ENCODE measurements around the gene TMEM190. TPM values are rescaled to one million over a fixed set of nuclear protein-coding genes. Genes with fewer than 3 reads are reported as not detected.

The TMEM190 gene
- total RNA-seq, 2 donors from 2014 or later = not detected

- ATAC-seq (replicated peaks in 1 of 2) (no peak), DNase-seq (no peak)
- Mint-ChIP-seq H3K9me3 (no peaks in the 10 kb centered on the region), H3K4me3 (no peak overlapping the region), H3K4me1 (ENCODE audit: low read depth) (peaks cover 6% of the 10 kb centered on the region), H3K36me3 (ENCODE audit: insufficient read depth in 2 of 2) (peaks cover 3 to 8% of the 10 kb centered on the region in 2 donors), H3K27ac (no peak overlapping the region), H3K27me3 (ENCODE audit: low read depth) (no peaks in the 10 kb centered on the region)
Observed at GRCh38 chr19:55345101-55345817, 31.4 kb upstream of the TMEM190 start.

- H3K9me3 Mint-ChIP-seq = no peaks in the 10 kb centered on the region
- no peak overlapping the region for H3K27ac Mint-ChIP-seq
- peaks cover 3 to 4% of the 10 kb centered on the region in 2 donors for H3K36me3 Mint-ChIP-seq (ENCODE audit: insufficient read depth in 2 of 2)
- no peak for DNase-seq
- no peak overlapping the region for H3K4me3 Mint-ChIP-seq
- H3K4me1 Mint-ChIP-seq (ENCODE audit: low read depth) = peaks cover 6% of the 10 kb centered on the region
- no peak for ATAC-seq (replicated peaks in 1 of 2)
- peaks cover 3% of the 10 kb centered on the region for H3K27me3 Mint-ChIP-seq (ENCODE audit: low read depth)
Observed at GRCh38 chr19:55345818-55346724, 30.6 kb upstream of the TMEM190 start.

DNA sequence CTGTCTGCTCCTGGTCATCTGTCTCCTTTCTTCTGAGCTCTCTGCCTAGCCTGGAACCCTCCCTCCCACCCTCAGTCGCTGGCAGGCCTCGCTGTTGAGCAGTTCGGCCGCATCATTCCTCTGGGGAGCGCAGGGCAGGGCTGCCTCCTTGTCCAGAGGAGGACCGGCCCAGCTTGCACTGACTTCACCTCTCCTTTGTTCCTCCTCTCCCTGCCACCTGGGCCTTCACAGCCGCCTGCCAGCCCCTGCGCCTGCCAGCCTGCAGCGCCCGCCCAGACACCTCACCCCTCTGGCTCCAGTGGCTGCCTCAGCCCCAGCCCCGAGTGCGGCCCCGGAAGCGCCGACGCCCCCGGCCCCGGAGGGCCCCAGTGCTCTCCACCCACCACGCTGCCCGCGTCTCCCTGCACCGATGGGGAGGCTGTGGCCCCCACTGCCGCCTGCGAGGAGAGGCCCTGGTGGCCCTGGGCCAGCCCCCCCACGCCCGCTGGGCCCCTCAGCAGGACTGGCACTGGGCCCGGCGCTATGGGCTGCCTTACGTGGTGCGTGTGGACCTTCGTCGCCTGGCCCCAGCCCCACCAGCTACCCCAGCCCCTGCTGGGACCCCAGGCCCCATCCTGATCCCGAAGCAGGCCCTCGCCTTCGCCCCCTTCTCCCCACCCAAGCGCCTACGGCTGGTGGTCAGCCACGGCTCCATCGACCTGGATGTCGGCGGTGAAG is 29.7 kb upstream of the TMEM190 start:
- H3K4me1 Mint-ChIP-seq (ENCODE audit: low read depth) = no peaks in the 10 kb centered on the region
- peaks cover 11% of the 10 kb centered on the region for H3K27me3 Mint-ChIP-seq (ENCODE audit: low read depth)
- peaks cover 0 to 3% of the 10 kb centered on the region in 2 donors for H3K36me3 Mint-ChIP-seq (ENCODE audit: insufficient read depth in 2 of 2)
- H3K4me3 Mint-ChIP-seq = no peak overlapping the region
- no peak for DNase-seq
- H3K9me3 Mint-ChIP-seq = no peaks in the 10 kb centered on the region
- no peak overlapping the region for H3K27ac Mint-ChIP-seq
- ATAC-seq (replicated peaks in 1 of 2) = peak in 1 of 2 donors; percentile 27

- DNase-seq = no peak
- Mint-ChIP-seq H3K4me3 (no peak overlapping the region), H3K36me3 (ENCODE audit: insufficient read depth in 2 of 2) (peaks cover 0 to 3% of the 10 kb centered on the region in 2 donors), H3K9me3 (no peaks in the 10 kb centered on the region), H3K27ac (no peak overlapping the region), H3K4me1 (ENCODE audit: low read depth) (peaks cover 2% of the 10 kb centered on the region), H3K27me3 (ENCODE audit: low read depth) (peaks cover 17% of the 10 kb centered on the region)
- no peak for ATAC-seq (replicated peaks in 1 of 2)
Observed at GRCh38 chr19:55347442-55348009, 29.1 kb upstream of the TMEM190 start.

DNA sequence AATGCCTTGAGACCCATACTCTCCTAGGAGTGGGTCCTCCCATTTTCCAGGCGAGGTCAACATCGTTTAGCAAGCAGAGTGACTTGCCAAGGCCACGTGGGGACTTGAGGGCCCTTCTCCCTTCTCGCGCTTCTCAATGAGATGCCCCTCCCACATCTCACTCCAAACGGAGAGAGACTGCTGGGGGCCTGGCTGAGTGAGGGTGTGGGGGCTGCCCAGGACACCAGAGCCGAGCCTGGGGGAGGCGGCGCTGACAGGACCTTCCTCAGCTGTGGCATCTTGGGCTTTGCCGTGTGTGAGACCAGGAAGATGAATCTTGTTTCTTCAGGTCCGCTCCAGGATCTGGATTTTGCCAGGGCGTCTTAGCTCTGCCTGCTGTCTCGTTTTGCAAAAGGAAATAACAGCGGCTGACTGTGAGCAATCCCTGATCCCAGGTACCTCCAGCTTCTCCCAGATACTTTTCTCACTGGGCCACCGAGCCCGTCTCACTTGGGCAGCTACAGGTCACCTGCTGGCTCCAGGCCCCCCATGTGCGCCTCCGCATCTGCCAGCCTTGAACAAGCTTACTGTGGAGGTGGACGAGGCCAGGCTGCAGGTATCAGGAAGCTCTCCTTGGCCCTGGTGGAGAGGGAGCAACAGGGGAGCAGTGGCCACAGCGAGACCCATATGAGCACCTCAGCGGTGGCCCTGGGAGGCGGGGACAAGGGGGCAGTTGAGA is 28.1 kb upstream of the TMEM190 start:
- H3K4me1 Mint-ChIP-seq (ENCODE audit: low read depth) = peaks cover 11% of the 10 kb centered on the region
- ATAC-seq (replicated peaks in 1 of 2) (no peak), DNase-seq (no peak)
- H3K4me3 Mint-ChIP-seq = no peak overlapping the region
- no peaks in the 10 kb centered on the region for H3K36me3 Mint-ChIP-seq (ENCODE audit: insufficient read depth in 2 of 2)
- H3K9me3 Mint-ChIP-seq = no peaks in the 10 kb centered on the region
- peaks cover 26% of the 10 kb centered on the region for H3K27me3 Mint-ChIP-seq (ENCODE audit: low read depth)
- no peak overlapping the region for H3K27ac Mint-ChIP-seq

- Mint-ChIP-seq H3K36me3 (ENCODE audit: insufficient read depth in 2 of 2) (no peaks in the 10 kb centered on the region), H3K27ac (no peak overlapping the region), H3K9me3 (no peaks in the 10 kb centered on the region), H3K4me3 (no peak overlapping the region), H3K27me3 (ENCODE audit: low read depth) (peaks cover 33% of the 10 kb centered on the region), H3K4me1 (ENCODE audit: low read depth) (peaks cover 18% of the 10 kb centered on the region)
- no peak for DNase-seq
- ATAC-seq (replicated peaks in 1 of 2) = no peak
Observed at GRCh38 chr19:55350620-55351315, 25.9 kb upstream of the TMEM190 start.

- ATAC-seq (replicated peaks in 1 of 2) = no peak
- H3K27me3 Mint-ChIP-seq (ENCODE audit: low read depth) = peaks cover 42% of the 10 kb centered on the region
- H3K27ac Mint-ChIP-seq = no peak overlapping the region
- peaks cover 18% of the 10 kb centered on the region for H3K4me1 Mint-ChIP-seq (ENCODE audit: low read depth)
- no peak overlapping the region for H3K4me3 Mint-ChIP-seq
- H3K9me3 Mint-ChIP-seq = no peaks in the 10 kb centered on the region
- no peak for DNase-seq
- H3K36me3 Mint-ChIP-seq (ENCODE audit: insufficient read depth in 2 of 2) = no peaks in the 10 kb centered on the region
Observed at GRCh38 chr19:55352040-55352439, 24.6 kb upstream of the TMEM190 start.

GRCh38 chr19:55352549-55353145 is 24.0 kb upstream of the TMEM190 start:
- peaks cover 47% of the 10 kb centered on the region for H3K27me3 Mint-ChIP-seq (ENCODE audit: low read depth)
- peak overlapping the region; percentile 30 for H3K27ac Mint-ChIP-seq
- DNase-seq = no peak
- H3K4me3 Mint-ChIP-seq = peak overlapping the region; percentile 83 to 86
- peaks cover 18% of the 10 kb centered on the region for H3K4me1 Mint-ChIP-seq (ENCODE audit: low read depth)
- no peaks in the 10 kb centered on the region for H3K36me3 Mint-ChIP-seq (ENCODE audit: insufficient read depth in 2 of 2)
- no peaks in the 10 kb centered on the region for H3K9me3 Mint-ChIP-seq
- ATAC-seq (replicated peaks in 1 of 2) = no peak

DNA sequence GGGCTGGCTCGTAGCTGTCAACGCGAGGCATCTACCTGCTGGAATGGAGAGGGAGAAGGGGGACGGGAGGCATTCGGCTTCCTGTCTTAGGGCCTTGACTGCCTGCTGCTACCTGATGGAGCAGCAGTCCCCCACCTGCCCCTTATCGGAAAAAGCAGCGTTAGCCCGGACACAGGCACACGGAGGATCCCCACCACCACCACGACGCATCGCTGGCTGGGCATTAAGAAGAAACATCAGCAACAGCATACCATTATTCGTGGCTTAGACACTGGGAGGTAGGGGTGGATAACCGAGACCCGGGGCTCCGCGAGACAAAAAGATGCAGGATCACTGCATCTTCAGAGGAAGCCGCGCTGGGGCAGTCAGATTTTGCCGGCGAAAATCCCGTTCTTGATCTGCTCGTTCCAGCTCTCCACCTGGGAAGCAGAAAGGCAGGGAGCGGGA is 23.2 kb upstream of the TMEM190 start:
- H3K4me3 Mint-ChIP-seq = peak overlapping the region; percentile 83 to 86
- ATAC-seq (replicated peaks in 1 of 2) (peak in 1 of 2 donors; percentile 5), DNase-seq (no peak)
- no peak overlapping the region for H3K27ac Mint-ChIP-seq
- peaks cover 18% of the 10 kb centered on the region for H3K4me1 Mint-ChIP-seq (ENCODE audit: low read depth)
- no peaks in the 10 kb centered on the region for H3K9me3 Mint-ChIP-seq
- peaks cover 47% of the 10 kb centered on the region for H3K27me3 Mint-ChIP-seq (ENCODE audit: low read depth)
- no peaks in the 10 kb centered on the region for H3K36me3 Mint-ChIP-seq (ENCODE audit: insufficient read depth in 2 of 2)

DNA sequence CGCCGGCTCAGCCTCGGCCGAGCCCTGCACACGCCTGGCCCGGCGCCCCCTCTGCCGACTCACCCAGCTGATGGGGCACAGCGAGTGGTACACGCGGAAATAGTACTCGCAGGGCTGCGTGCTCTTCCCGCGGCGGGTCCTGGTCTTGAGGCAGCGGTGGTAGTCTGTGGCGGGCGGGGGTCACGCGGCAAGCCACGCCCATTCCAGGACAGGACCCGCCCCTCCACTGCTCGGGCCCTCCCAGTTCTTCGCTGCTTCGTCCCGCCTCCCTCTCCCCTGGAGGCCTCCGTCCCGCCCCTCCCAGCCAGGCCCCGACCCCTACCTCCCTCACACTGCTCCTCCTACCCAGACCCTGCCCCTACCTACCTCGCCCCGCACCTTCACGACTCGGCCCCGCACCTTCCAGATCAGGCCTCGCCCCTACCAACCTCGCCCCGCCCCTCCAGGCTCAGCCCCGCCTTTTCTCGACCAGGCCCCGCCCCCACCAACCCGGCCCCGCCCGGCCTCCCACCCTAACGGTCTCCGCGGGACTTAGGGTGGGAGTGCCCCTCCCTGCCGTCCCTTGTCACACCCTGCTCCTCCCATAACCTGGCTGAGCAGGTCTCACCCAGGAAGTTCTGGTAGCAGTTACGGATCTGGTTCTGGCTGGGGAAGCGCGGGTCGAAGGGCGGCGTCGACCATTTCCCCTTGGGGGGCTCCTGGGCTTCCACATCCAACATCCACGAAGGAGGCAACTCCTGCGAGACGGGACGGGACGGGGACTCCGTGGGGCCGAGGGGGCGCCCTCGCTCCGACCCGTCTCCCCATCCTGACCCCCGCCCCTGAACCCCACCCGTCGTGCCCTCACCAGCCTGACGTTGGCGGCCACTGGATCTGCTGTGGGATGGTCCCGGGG is 22.6 kb upstream of the TMEM190 start:
- Mint-ChIP-seq H3K4me1 (ENCODE audit: low read depth) (peaks cover 18% of the 10 kb centered on the region), H3K36me3 (ENCODE audit: insufficient read depth in 2 of 2) (no peaks in the 10 kb centered on the region), H3K27ac (no peak overlapping the region), H3K9me3 (no peaks in the 10 kb centered on the region), H3K27me3 (ENCODE audit: low read depth) (peaks cover 47% of the 10 kb centered on the region), H3K4me3 (peak overlapping the region; percentile 83 to 86)
- peak; percentile 85 to 88 for ATAC-seq (replicated peaks in 1 of 2)
- DNase-seq = peak; percentile 72 to 77

GRCh38 chr19:55354698-55355212 is 21.9 kb upstream of the TMEM190 start, which contains the start of gene COX6B2:
Gene COX6B2 (minus strand): TSS chr19:55354719. CDS start chr19:55354521, 198 bp downstream.
- Mint-ChIP-seq H3K9me3 (no peaks in the 10 kb centered on the region), H3K4me3 (peak within 1 kb of the TSS; percentile 83 to 86), H3K27me3 (ENCODE audit: low read depth) (peaks cover 47% of the 10 kb centered on the region), H3K4me1 (ENCODE audit: low read depth) (peaks cover 18% of the 10 kb centered on the region), H3K36me3 (ENCODE audit: insufficient read depth in 2 of 2) (no peaks in the 10 kb centered on the region), H3K27ac (no peak within 1 kb of the TSS)
- ATAC-seq (replicated peaks in 1 of 2) (peak; percentile 15 to 18), DNase-seq (no peak)
